ENCODE results near the gene FBXO45.
"Not testable (repeated sequence)": the region's sequence is repeated elsewhere in the genome, so short reads cannot be mapped to it uniquely, and the experiment has no call there.

The FBXO45 gene

DNA sequence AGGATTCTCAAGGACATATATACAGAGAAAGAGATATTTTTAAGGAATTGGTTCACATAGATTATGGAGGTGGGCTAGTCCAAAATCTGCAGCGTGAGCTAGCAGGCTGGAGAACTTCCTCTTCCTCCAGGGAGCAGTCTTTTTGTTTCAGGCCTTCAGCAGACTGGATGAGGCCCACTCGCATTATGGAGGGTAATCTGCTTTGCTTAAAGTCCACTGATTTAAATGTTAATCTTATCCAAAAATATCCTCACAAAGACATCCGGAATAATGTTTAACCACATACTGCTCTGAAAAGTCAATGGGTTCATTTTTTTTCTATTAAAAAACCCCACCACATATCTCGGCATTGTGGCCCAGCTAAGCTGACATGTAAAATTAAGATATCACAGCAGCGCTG is 48.8 kb downstream of the FBXO45 start:
- H3K4me3 ChIP-seq (ENCODE audit: low read depth, low read length) = no peak overlapping the region
- TF ChIP-seq, protein P1, sequence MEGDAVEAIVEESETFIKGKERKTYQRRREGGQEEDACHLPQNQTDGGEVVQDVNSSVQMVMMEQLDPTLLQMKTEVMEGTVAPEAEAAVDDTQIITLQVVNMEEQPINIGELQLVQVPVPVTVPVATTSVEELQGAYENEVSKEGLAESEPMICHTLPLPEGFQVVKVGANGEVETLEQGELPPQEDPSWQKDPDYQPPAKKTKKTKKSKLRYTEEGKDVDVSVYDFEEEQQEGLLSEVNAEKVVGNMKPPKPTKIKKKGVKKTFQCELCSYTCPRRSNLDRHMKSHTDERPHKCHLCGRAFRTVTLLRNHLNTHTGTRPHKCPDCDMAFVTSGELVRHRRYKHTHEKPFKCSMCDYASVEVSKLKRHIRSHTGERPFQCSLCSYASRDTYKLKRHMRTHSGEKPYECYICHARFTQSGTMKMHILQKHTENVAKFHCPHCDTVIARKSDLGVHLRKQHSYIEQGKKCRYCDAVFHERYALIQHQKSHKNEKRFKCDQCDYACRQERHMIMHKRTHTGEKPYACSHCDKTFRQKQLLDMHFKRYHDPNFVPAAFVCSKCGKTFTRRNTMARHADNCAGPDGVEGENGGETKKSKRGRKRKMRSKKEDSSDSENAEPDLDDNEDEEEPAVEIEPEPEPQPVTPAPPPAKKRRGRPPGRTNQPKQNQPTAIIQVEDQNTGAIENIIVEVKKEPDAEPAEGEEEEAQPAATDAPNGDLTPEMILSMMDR (IDR thresholded peaks at IDR 0.05; ENCODE audit: low read depth, low read length, missing control alignments) = no peak
- DNase-seq (ENCODE audit: low read depth) = no peak

- no peak for DNase-seq (ENCODE audit: low read depth)
- TF ChIP-seq, protein P1 (IDR thresholded peaks at IDR 0.05; ENCODE audit: low read depth, low read length, missing control alignments) = no peak
- H3K4me3 ChIP-seq (ENCODE audit: low read depth, low read length) = no peak overlapping the region
Measured at GRCh38 chr3:196619223-196619622, 50.8 kb downstream of the FBXO45 start.

- DNase-seq (ENCODE audit: low read depth); H3K4me3 ChIP-seq (ENCODE audit: low read depth, low read length): not testable (repeated sequence)
Measured at GRCh38 chr3:196619627-196620026, 51.2 kb downstream of the FBXO45 start.

GRCh38 chr3:196620161-196620604 is 51.7 kb downstream of the FBXO45 start:
- DNase-seq (ENCODE audit: low read depth) = no peak
- TF ChIP-seq, protein P1 (IDR thresholded peaks at IDR 0.05; ENCODE audit: low read depth, low read length, missing control alignments) = no peak
- no peak overlapping the region for H3K4me3 ChIP-seq (ENCODE audit: low read depth, low read length)

- TF ChIP-seq, protein P1 (IDR thresholded peaks at IDR 0.05; ENCODE audit: low read depth, low read length, missing control alignments) = no peak
Measured at GRCh38 chr3:196620684-196621083, 52.2 kb downstream of the FBXO45 start.

DNA sequence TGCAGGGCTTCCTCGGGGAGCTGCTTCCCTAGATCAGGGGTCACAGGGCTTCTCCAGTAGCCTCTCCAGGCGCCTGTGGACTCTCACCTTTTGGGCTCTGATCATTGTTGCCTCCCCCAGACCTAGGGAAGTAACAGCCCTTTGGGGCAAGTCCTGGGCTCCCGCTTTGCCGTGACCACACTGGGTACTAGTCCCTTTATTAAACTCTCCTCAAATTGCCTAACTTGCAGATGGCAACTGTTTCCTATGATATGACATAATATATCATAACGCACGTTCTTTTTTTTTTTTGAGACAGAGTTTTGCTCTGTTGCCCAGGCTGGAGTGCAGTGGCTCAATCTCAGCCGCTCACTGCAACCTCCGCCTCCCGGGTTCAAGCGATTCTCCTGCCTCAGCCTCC is 53.2 kb downstream of the FBXO45 start:
- no peak overlapping the region for H3K4me3 ChIP-seq (ENCODE audit: low read depth, low read length)
- TF ChIP-seq, protein P1 (IDR thresholded peaks at IDR 0.05; ENCODE audit: low read depth, low read length, missing control alignments) = no peak
- no peak for DNase-seq (ENCODE audit: low read depth)

More at GRCh38 chr3:196620684-196621083, 52.2 kb downstream of the FBXO45 start:
- no peak for DNase-seq (ENCODE audit: low read depth)
- H3K4me3 ChIP-seq (ENCODE audit: low read depth, low read length) = no peak overlapping the region

DNA sequence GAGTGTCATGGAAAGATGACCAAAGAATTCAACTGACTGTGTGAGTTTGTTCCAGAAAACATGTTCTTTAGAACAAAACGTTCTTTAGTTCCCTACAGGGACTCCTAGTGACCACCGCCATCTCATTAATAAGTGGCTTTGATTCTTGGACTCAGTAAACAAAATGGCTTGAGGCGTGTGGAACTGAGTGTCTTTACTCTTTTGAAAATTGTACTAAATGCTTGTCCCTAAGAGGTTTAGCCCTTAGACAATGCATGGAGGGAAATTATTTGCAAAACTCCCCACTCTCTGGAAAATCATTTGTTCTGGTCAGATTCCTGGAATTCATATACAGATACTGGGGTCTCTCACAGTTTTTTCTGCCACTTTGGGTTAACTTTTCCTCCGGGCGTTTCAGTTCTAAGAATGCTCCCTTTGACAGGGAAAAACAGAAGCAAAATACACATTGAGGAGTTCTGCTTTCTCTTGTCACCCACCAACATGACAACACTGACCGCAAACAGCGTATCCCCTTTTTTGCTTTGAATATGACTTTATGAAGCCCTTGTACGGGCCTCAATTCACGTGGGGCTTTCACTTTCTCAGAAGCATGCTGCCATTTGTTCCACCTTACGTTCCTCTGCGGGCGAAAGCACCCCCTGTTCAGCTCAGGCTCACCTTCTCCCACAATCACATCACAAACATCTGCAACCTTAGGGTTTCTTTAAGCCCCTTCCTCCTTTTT is 55.8 kb downstream of the FBXO45 start:
- DNase-seq (ENCODE audit: low read depth) = no peak
- H3K4me3 ChIP-seq (ENCODE audit: low read depth, low read length) = no peak overlapping the region
- TF ChIP-seq, protein P1 (IDR thresholded peaks at IDR 0.05; ENCODE audit: low read depth, low read length, missing control alignments) = no peak

Measured in GM12864 (cell line).